K562 (cell line): ENCODE results near the gene CTNNBL1. TPM values are rescaled to one million over a fixed set of nuclear protein-coding genes. Genes with fewer than 3 reads are reported as not detected.

Experiments
- ATAC-seq: fragments of 200-7000 bp; cut with Tn5 transposase; 3 replicates; pipeline ENCODE4 v1.9.1; 2020; ENCODE audit warnings: moderate library complexity
- BruUV-seq: library from RNA; stranded (reverse); fragments of 400-500 nt; replicated peaks from 2 replicates; lab custom pipeline; 2021; lab: Mats Ljungman, UMichigan
- CTCF ChIA-PET: fragments of 300-600 bp; formaldehyde crosslinking; extraction: SDS; loops from one replicate; lab custom pipeline; 2021; ENCODE audit warnings: low intra/inter-chr PET ratio; lab: Yijun Ruan, JAX
- POLR2A ChIA-PET: fragments of 300-600, 350-650 bp; sonication (Branson Sonifier 250); formaldehyde crosslinking; extraction: SDS; loops from one replicate; lab custom pipeline; 2021; ENCODE audit warnings: antibody characterized with exemption, inconsistent platforms; lab: Yijun Ruan, JAX
- DNase-seq, 4 experiments: peaks; one replicate each; pipeline versions ENCODE4 v3.0.0 to v3.0.0-alpha.2; 2011 to 2018; ENCODE audit warnings: low spot score in 3 of 4, mixed read lengths in 3 of 4; ENCODE audit errors: extremely low read depth in 1 of 4
- FAIRE-seq: peaks from 2 replicates; lab custom pipeline; 2011; peaks lifted over from hg19 to GRCh38; lab: Jason Lieb, UNC
- H2AFZ ChIP-seq: 2 replicates; pipeline ENCODE4 v1.6.0; 2011; ENCODE audit warnings: low read depth, low read length, control low read depth, inconsistent platforms
- H3K27ac ChIP-seq: fragments of 200-600 bp; 3 replicates; pipeline ENCODE4 v1.8.0; 2011; ENCODE audit warnings: low read depth, mild to moderate bottlenecking, control low read depth, inconsistent platforms, low read length, moderate library complexity, mixed read lengths; ENCODE audit errors: extremely low read depth
- H3K27me3 ChIP-seq, 2 experiments: fragments of 300-600 bp in 1 of 2; 2 replicates in 1 of 2; 3 replicates in 1 of 2; pipeline versions ENCODE4 v1.6.0 to v1.8.0; 2011; ENCODE audit warnings: inconsistent platforms in 2 of 2, low read length in 2 of 2, mild to moderate bottlenecking in 1 of 2, mixed read lengths in 1 of 2, moderate library complexity in 1 of 2; ENCODE audit not compliant: control insufficient read depth in 2 of 2, insufficient read depth in 2 of 2
- H3K36me3 ChIP-seq: fragments of 300-600 bp; 3 replicates; pipeline ENCODE4 v1.8.0; 2011; ENCODE audit warnings: mild to moderate bottlenecking, low read length, inconsistent platforms; ENCODE audit not compliant: control insufficient read depth, insufficient read depth
- H3K4me1 ChIP-seq, 2 experiments: fragments of 200-600 bp in 1 of 2; replicated peaks in 1 of 2; 2 replicates in 1 of 2; 3 replicates in 1 of 2; pipeline versions ENCODE4 v1.5.1 to v1.8.0; 2011; ENCODE audit warnings: inconsistent platforms in 2 of 2, low read length in 2 of 2, mild to moderate bottlenecking in 1 of 2, mixed read lengths in 1 of 2, moderate library complexity in 1 of 2; ENCODE audit not compliant: control insufficient read depth in 2 of 2, insufficient read depth in 2 of 2
- H3K4me2 ChIP-seq: 2 replicates; pipeline ENCODE4 v1.6.1; 2011; ENCODE audit warnings: low read length, control low read depth, inconsistent platforms, mixed read lengths; ENCODE audit not compliant: insufficient read depth
- H3K4me3 ChIP-seq: fragments of 200-600 bp; sonication (generic), shearing (Covaris generic); 2 replicates; pipeline ENCODE4 v1.5.1; 2016; ENCODE audit warnings: control low read depth, inconsistent platforms
- H3K79me2 ChIP-seq: fragments of 200-600 bp; 3 replicates; pipeline ENCODE4 v1.8.0; 2011; ENCODE audit warnings: low read length, inconsistent platforms; ENCODE audit not compliant: control insufficient read depth, insufficient read depth
- H3K9ac ChIP-seq, 2 experiments: 2 replicates each; pipeline versions ENCODE4 v1.6.0 to v1.6.1; 2011; ENCODE audit warnings: low read depth in 2 of 2, low read length in 2 of 2, control low read depth in 1 of 2, inconsistent platforms in 1 of 2, mild to moderate bottlenecking in 1 of 2, mixed read lengths in 1 of 2; ENCODE audit not compliant: insufficient read depth in 1 of 2
- H3K9me1 ChIP-seq: one replicate; pipeline ENCODE4 v1.6.0; 2011; ENCODE audit warnings: inconsistent platforms, mild to moderate bottlenecking, low read length, moderate library complexity; ENCODE audit not compliant: control insufficient read depth, insufficient read depth
- H3K9me3 ChIP-seq: replicated peaks from 2 replicates; pipeline ENCODE4 v1.5.1; 2011; ENCODE audit warnings: low read depth, low read length, inconsistent platforms; ENCODE audit not compliant: control insufficient read depth, insufficient read depth
- H4K20me1 ChIP-seq: replicated peaks from 2 replicates; pipeline ENCODE4 v1.6.1; 2011; ENCODE audit warnings: low read length, inconsistent platforms, mixed read lengths; ENCODE audit not compliant: control insufficient read depth, insufficient read depth
- ATF3 ChIP-seq, 2 experiments: fragments of 450-650 bp in 1 of 2; sonication (generic) in 1 of 2; formaldehyde crosslinking in 1 of 2; IDR thresholded peaks in 1 of 2; conservative IDR thresholded peaks in 1 of 2; 2 replicates each; pipeline versions ENCODE4 v1.6.1 to v1.8.1; 2016 to 2023; ENCODE audit warnings: mild to moderate bottlenecking in 2 of 2, moderate library complexity in 2 of 2, inconsistent platforms in 1 of 2, missing genetic modification reagents in 1 of 2
- HES1 ChIP-seq: fragments of 450-650 bp; IDR thresholded peaks from 2 replicates; pipeline ENCODE4 v1.6.1; 2016; ENCODE audit warnings: low read depth, mild to moderate bottlenecking, moderate library complexity
- MCM5 ChIP-seq: fragments of 450-650 bp; IDR thresholded peaks from 2 replicates; pipeline ENCODE4 v1.6.1; 2016; ENCODE audit warnings: low read depth
- NBN ChIP-seq: fragments of 450-650 bp; IDR thresholded peaks from 2 replicates; pipeline ENCODE4 v1.6.1; 2016; ENCODE audit warnings: low read depth, mild to moderate bottlenecking
- NEUROD1 ChIP-seq: fragments of 150-350 bp; IDR thresholded peaks from 2 replicates; pipeline ENCODE4 v1.6.1; 2014; ENCODE audit warnings: borderline replicate concordance, low read length, low read depth; ENCODE audit not compliant: partially characterized antibody
- RAD51 ChIP-seq: fragments of 450-650 bp; IDR thresholded peaks from 2 replicates; pipeline ENCODE4 v1.7.1; 2016; ENCODE audit warnings: low read depth, mild to moderate bottlenecking, borderline replicate concordance
- RCOR1 ChIP-seq, 2 experiments: IDR thresholded peaks; 2 replicates each; pipeline ENCODE4 v1.6.1; 2012; ENCODE audit warnings: low read depth in 2 of 2, low read length in 2 of 2, borderline replicate concordance in 1 of 2, improper control_type of control experiment in 1 of 2
- TAF7 ChIP-seq: fragments of 450-650 bp; IDR thresholded peaks from 2 replicates; pipeline ENCODE4 v1.6.1; 2016; ENCODE audit warnings: missing genetic modification characterization, missing compliant biosample characterization
- ZBTB8A ChIP-seq: fragments of 450-650 bp; IDR thresholded peaks from 2 replicates; pipeline ENCODE4 v1.6.1; 2018; ENCODE audit warnings: mild to moderate bottlenecking, moderate library complexity; ENCODE audit not compliant: partially characterized antibody
- ZC3H4 ChIP-seq: sonication (generic); formaldehyde crosslinking; IDR thresholded peaks from 2 replicates; pipeline ENCODE4 v1.9.0; 2021; ENCODE audit warnings: missing genetic modification reagents, borderline replicate concordance
- ZNF133 ChIP-seq: fragments of 250-450 bp; sonication (Bioruptor Pico); IDR thresholded peaks from 2 replicates; pipeline ENCODE4 v1.4.0; 2020; ENCODE audit warnings: mild to moderate bottlenecking
- WGBS: fragments of 100-300 bp; shearing (Covaris generic); methylation state at CpG from one replicate; pipeline ENCODE4 v1.1.6; 2016; ENCODE audit warnings: low coverage, mixed read lengths; ENCODE audit not compliant: insufficient coverage; ENCODE audit errors: missing lambda C conversion rate; 5-methylcytosine and 5-hydroxymethylcytosine counted together
- in situ Hi-C: fragments of 300-500 bp; cut with MboI; formaldehyde crosslinking; loops from 4 replicates; pipeline ENCODE4 v1.15.0; 2018; ENCODE audit warnings: inconsistent platforms, mixed read lengths
- intact Hi-C: fragments of 100-400 bp; cut with micrococcal nuclease; formaldehyde crosslinking; loops from 2 replicates; pipeline ENCODE4 v1.14.2; 2022
- polyA plus RNA-seq, 8 experiments: library from polyadenylated mRNA; depleted of rRNA in 4 of 8; stranded (reverse) in 5 of 8; unstranded in 3 of 8; fragments of >200 nt; fragmentation: Nextera tagmentation in 2 of 8; fragmentation: Illumina TruSeq in 1 of 8; extraction: Ambion mirVana in 2 of 8; extraction: Trizol in 1 of 8; gene quantifications; 2 replicates each; pipeline versions ENCODE4 v1.2.1 to v1.2.3, GENCODE V29; 2011 to 2014; ENCODE audit warnings: inconsistent platforms in 1 of 8, missing spikeins in 1 of 8
- total RNA-seq, 7 experiments: library from RNA; depleted of rRNA in 6 of 7; stranded (reverse); fragments of >200 nt in 6 of 7; fragmentation: Illumina TruSeq in 2 of 7; extraction: Trizol in 2 of 7; gene quantifications; 2 replicates each; pipeline versions ENCODE4 v1.2.1 to v1.2.3, GENCODE V29; 2011 to 2021; ENCODE audit warnings: low replicate concordance in 1 of 7
- TF ChIP-seq, protein P1 (sequence below), 2 experiments: fragments of 450-650 bp; formaldehyde crosslinking in 1 of 2; IDR thresholded peaks; 2 replicates each; pipeline versions ENCODE4 v1.4.0 to v1.6.1; 2014 to 2020; ENCODE audit warnings: mild to moderate bottlenecking in 2 of 2, borderline replicate concordance in 1 of 2, low read depth in 1 of 2

CTNNBL1 gene
- total and polyA plus RNA-seq, 9 of the 15 experiments (the other 6 are each of a cell fraction or from before 2014, with no cell fraction given) = 32.4 to 85.6 (median 43.6) TPM

DNA sequence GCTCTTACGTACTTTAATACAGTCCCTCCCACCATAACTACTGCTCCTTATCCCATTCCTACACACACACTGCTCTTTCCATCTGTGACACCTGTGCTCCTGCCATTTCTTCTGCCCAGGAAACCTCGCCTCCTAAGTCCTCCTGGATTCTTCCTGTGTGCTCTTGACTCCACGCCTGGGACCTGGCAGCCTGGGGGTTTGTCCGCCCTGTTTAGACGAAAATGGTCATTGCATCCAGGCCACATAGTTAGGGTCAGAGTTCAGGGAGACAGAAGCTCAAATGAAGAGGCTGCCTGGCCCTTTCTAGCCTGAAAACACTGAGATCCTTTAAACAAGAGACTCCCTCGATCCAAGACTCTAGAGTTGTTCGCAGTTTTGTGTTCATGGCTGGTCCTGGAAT, 17.4 kb upstream of the CTNNBL1 start:
- intact Hi-C loops = no loop called here
- Histone ChIP-seq H3K27me3 (peaks cover 29 to 56% of the 10 kb centered on the region in 2 experiments), H3K4me2 (no peak overlapping the region), H3K79me2 (no peaks in the 10 kb centered on the region), H2AFZ (no peak overlapping the region), H3K36me3 (no peaks in the 10 kb centered on the region), H3K9ac (no peak overlapping the region), H3K27ac (no peak overlapping the region), H3K9me3 (no peaks in the 10 kb centered on the region), H3K9me1 (no peaks in the 10 kb centered on the region), H3K4me3 (no peak overlapping the region), H4K20me1 (no peaks in the 10 kb centered on the region), H3K4me1 (no peaks in the 10 kb centered on the region)
- TF ChIP-seq MCM5 = no peak
- TF ChIP-seq ZNF133 = no peak
- TF ChIP-seq, protein P1, sequence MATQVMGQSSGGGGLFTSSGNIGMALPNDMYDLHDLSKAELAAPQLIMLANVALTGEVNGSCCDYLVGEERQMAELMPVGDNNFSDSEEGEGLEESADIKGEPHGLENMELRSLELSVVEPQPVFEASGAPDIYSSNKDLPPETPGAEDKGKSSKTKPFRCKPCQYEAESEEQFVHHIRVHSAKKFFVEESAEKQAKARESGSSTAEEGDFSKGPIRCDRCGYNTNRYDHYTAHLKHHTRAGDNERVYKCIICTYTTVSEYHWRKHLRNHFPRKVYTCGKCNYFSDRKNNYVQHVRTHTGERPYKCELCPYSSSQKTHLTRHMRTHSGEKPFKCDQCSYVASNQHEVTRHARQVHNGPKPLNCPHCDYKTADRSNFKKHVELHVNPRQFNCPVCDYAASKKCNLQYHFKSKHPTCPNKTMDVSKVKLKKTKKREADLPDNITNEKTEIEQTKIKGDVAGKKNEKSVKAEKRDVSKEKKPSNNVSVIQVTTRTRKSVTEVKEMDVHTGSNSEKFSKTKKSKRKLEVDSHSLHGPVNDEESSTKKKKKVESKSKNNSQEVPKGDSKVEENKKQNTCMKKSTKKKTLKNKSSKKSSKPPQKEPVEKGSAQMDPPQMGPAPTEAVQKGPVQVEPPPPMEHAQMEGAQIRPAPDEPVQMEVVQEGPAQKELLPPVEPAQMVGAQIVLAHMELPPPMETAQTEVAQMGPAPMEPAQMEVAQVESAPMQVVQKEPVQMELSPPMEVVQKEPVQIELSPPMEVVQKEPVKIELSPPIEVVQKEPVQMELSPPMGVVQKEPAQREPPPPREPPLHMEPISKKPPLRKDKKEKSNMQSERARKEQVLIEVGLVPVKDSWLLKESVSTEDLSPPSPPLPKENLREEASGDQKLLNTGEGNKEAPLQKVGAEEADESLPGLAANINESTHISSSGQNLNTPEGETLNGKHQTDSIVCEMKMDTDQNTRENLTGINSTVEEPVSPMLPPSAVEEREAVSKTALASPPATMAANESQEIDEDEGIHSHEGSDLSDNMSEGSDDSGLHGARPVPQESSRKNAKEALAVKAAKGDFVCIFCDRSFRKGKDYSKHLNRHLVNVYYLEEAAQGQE (IDR thresholded peaks at IDR 0.05; ENCODE audit: borderline replicate concordance) = no peak
- TF ChIP-seq, protein P1 (CRISPR knock-in tag; IDR thresholded peaks at IDR 0.05; ENCODE audit: low read depth) = no peak
- TF ChIP-seq NBN = no peak
- TF ChIP-seq ATF3 (IDR thresholded peaks at IDR 0.05) = no peak
- no peak for TF ChIP-seq ATF3 (CRISPR knock-in tag; conservative IDR thresholded peaks at IDR 0.05)
- no peak for TF ChIP-seq HES1
- no peak for TF ChIP-seq NEUROD1
- TF ChIP-seq RAD51 = no peak
- TF ChIP-seq ZC3H4 (CRISPR knock-in tag) = no peak
- TF ChIP-seq ZBTB8A = no peak
- no peak for TF ChIP-seq TAF7 (tag)
- TF ChIP-seq RCOR1 (IDR thresholded peaks at IDR 0.05; ENCODE audit: borderline replicate concordance in 1 of 2, low read depth in 2 of 2, low read length in 2 of 2) = no peak
- WGBS = 2% methylated on average over 7 of the region's 7 CpGs
- DNase-seq (no peak), ATAC-seq (no peak), FAIRE-seq (no peak)
- ChIA-PET POLR2A (interaction anchor here (1.0 to 1.2 kb wide), 2 partner anchors 44 to 101 kb away, joined by 3 read pairs; no protein-coding TSS in a partner anchor), CTCF (no interaction called here)
- in situ Hi-C loops = no loop called here
- BruUV-seq = no TSS peak
